ENCODE data around the gene RRP1B. TPM values are rescaled to one million over a fixed set of nuclear protein-coding genes. Genes with fewer than 3 reads are reported as not detected.
A peak's percentile ranks its signal among the peaks of the same experiment; 100 is the strongest.

Gene RRP1B
- polyA plus RNA-seq, 10 donors, result 20.6 to 29.4 (median 25.1) TPM

DNA sequence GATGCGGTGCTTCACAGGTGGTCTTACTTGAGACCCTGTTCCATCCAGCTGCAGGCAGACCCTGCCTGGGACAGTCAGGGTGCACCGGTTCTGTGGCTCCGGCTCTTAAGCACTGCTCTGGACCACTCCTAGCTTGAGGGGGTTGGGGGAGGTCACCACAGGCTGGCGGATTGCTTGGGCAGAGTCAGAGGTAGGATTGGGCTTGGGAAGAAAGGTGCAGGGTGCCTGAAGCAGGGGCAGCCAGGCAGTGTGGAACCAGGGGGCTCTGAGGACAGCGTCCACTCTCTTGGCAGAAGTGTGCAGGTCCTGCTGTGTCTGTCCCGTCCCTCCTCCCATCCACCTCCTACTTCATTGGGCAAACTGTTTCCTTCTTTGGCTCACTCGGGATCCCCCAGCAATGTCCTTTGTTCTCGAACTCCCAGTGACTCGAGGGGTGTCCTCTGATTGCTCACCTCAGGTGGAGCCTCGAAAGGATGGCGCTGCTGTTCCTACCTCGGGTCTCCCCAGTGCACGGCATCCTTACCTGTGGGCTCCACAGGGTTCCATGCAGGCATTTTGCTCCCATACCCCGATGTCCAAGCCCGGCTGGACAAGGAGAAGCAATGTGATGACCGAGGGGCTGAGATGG, 61.3 kb downstream of the RRP1B start:
- DNase-seq, result no peak

DNA sequence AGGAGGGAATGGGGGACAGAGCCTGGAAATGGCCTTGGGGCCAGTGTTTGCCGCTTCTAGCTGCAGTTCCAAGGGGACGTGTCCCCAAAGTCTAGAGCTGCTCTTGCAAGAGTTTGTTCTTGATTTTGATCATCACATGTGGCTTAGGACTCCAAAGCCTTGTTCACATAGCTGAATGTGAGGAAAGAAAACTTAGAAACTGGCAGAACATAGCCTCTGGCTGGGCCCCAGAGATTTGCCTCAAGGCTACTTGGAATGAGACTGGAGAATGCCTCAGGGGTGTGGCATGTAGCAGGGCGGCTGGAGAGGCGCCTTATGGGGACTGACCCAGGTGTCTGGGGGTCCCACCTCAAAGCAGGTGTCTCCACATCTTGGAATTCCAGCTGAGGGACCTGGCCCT, 61.8 kb downstream of the RRP1B start:
- DNase-seq, result no peak

GRCh38 chr21:43721939-43722338, 62.6 kb downstream of the RRP1B start:
- DNase-seq, result no peak

GRCh38 chr21:43723648-43724047, 64.3 kb downstream of the RRP1B start:
- DNase-seq, result no peak

- no peak for DNase-seq
Observed at GRCh38 chr21:43726686-43727518, 67.5 kb downstream of the RRP1B start.

GRCh38 chr21:43727519-43728153, 68.3 kb downstream of the RRP1B start:
- no peak for DNase-seq

GRCh38 chr21:43728154-43728466, 68.8 kb downstream of the RRP1B start:
- DNase-seq, result no peak

DNA sequence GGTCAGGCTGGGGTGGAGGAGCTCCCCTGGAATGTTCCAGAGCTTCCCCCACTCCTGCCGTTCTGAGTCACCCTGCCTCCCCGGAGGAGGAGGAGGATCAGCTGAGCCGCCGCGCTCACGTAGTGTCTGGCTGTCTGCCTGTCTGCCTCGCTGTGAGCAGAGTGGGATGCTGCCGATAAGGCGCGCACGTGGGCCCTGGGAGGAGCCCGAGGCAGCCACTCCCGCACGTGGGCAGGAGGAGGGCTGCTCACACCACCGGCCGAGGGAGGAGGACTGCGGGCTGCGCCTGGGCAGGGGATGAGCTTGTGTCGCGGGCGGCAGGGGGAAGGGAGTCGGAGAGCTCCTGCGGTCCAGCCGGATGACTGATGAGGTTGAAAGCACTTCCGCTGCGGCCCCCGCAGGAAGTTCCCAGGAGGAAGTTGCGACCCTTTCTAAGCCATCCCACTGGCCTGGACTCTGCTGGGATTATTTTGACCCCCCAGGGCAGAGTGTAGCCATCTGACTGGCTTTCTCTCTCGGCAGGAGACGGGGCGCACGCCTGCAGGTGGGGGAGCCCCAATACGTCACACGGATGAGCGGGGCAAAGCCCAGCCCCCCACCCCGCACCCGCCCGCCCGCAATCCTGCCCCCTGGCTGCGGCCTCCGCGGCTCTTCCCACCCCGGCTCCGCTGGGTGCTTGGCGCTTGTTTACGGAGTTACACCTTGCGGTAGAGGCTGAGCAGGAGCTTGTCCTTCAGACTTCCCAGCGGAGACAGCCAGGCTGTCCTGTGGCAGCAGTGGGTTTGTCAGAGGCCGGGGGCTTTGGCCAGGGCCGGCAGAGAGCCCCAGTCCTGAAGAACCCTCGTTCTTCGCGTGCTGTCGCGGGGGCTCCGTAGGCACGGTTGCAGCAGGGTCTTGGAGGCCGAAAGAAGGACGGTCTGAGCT, 69.4 kb downstream of the RRP1B start:
- DNase-seq, result peak; percentile 91 to 97 (median 96)

DNA sequence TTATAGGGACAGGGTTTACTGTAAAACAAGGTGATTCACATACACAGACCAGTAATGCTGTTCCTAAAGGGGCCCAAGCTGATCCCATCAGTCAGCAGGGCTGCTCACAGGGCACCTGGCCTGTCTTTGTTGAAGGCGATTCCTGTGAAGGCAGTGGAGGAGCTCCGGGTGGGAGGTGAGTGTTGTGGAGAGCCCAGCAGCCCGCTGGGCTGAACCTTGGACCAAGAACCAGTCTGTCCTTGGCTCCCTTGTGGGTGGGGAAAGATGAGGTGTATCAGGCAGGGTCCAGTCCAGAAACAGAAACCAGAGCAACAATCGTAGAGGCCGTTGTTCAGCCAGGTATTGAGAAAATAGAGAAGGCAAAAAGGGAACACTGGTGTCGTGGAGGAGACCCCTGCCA, 72.1 kb downstream of the RRP1B start:
- DNase-seq, result no peak

DNA sequence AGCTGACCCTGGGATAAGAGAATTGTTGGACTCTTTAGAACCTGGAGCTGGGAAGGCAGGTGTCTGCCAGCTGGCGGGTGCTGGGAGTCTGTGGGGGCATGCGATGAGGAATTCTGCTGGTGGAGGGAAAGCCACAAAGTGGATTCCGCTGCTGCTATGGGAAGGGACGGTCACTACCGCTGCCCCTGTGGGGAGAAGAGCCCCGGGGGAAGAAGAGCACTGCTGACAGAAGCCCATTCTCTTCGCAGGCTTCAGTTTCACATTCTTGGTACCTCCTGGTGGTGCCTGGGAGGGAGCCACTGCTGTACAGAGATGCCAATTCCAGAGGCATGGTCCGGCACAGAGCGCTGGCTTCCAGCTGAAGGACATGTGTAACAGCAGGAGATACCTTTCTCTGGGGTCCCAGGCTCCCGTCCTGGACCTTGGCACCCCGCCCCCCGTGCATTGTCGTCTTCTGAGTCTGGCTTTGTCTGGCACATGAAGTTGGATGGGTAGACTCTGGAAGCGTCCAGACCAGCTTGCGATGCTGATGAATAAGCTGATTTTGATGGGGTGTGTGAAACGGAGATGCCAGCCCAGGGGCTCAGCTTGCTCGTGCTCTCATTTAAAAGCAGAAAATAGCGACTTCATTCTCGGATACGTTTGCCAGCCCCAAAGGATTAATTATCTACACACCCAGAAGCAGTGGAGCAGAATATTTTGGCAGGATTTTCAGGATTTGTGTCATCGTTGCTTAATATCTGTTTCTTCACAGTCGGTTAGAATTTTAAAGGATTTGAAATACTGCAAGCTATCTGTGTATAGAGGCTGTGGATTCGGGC, 72.7 kb downstream of the RRP1B start:
- DNase-seq, result peak in 1 of 3 donors; percentile 51

DNA sequence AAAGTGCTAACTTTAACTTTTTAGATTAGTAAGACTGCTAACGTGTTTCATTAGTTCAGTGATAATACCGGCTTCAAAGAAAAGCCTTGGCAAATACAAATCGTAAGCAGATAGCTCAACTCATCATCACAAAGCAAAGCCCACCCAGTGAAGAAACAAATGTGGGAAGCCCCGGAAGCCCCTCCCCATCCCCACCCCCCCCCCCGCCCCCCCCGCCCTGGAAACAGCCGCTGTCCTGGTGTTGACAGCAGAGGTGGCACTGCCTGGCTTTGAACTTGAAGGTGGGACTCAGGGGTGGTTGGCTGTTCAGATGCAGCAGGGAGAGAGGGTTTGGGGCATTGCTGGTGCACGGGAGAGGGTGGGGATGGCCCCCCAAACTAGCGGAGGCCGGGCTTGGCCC, 73.7 kb downstream of the RRP1B start:
- no peak for DNase-seq

DNA sequence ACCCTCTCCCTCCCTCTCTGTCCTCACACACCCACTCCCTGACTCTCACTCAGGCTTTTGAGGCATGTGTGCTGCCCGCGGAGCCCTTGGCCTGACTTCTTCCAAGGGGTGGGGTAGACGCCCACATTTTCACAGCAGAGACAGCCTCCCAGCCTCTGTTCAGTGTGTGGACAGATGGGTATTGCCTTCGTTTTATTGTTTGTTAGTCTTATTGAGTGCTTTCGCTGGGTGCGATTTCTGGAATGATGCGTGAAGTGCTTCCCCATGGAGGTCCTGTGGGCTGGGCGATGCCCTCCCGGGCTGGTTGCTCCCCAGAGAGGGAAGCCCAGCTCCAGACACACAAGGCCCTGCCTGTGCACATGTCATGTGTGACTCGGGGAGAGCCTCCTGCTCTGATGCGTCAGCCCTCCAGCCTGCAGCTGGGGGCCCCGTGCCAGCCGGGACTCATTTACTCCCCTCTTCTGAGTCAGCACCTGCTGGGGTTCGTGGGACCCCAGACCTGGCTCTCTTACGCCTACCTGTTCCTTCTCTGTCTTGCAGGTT, 74.2 kb downstream of the RRP1B start:
- peak in 1 of 3 donors; percentile 55 for DNase-seq

DNA sequence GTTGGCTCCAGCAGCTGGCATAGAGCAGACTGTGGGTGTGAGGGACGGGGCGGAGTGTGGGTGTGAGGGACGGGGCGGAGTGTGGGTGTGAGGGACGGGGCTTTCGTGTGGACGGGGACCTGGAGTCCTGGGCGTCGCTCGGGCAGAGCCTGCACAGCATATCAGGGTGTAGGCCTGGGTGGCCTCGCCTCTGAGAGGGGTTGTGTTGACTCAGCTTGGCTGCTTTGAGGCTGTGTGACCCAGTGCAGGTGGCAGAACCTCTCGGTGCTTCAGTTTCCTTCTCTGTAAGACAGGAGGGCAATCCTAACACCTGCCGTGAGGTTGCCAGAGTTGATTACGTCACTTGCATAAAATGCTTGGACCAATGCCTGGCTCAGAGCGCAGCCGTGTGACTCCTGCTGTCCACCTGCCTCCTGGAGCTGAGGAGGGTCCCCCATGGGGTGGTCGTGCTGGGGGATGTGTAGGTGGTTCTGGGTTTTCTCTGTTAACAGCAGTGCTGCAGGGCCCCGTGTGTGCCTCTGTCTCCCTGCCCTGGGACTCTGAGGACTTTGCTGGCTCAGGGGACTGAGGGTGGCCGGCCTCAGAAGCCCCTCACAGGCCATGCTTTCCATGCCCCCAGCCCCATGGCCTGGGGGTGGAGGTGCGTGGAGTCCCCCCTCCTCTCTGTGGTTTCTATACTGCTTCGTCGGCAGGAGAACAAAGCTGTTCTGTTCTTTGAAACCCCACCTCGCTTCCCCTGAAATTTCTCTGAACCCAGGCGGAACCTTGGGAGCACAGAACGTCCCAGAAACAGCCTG, 75.0 kb downstream of the RRP1B start:
- DNase-seq, result no peak

DNA sequence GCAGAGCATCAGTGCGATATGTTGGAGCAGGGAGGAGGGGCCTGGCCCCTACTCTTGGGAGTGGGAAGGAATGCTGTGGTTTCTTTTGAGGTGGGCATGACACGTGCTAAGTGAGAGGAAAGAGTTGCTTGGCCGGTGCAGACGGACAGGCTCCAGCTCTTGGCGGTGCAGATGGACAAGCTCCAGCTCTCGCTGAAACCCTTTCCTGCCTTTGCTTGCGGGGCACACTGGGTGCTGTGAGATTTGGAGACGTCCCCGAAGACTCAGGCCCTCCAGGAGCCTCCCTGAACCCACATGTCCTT, 75.5 kb downstream of the RRP1B start:
- no peak for DNase-seq

- DNase-seq, result no peak
Observed at GRCh38 chr21:43735236-43736091, 76.1 kb downstream of the RRP1B start.

DNA sequence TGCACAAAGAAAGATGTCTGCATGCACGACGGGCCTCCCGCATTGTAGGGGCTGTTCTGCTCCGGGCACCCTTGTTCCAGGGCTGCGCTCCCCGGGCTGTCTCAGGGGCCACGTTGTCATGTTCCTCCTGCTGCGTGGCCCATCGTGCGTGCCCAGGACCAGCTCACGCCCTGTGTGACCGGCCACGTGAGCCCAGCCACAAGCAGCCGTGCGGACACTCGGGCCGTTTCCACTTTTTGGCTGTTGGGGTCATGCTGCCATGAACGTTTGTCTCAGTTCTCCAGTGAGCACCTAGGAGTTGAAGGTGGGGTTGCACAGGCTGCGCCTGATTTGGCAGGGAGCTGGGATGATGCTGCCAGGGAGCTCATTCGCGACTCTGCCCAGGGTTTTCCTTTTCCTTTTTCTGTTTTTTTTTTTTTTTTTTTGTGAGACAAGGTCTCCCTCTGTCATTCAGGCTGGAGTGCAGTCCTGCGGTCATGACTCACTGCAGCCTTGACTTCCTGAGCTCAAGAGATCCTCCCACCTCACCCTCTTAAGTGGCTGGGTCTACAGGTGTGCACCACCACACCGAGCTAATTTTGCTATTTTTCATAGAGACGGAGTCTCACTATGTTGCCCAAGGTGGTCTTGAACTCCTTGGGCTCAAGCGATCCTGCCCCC, 77.0 kb downstream of the RRP1B start:
- no peak for DNase-seq

DNA sequence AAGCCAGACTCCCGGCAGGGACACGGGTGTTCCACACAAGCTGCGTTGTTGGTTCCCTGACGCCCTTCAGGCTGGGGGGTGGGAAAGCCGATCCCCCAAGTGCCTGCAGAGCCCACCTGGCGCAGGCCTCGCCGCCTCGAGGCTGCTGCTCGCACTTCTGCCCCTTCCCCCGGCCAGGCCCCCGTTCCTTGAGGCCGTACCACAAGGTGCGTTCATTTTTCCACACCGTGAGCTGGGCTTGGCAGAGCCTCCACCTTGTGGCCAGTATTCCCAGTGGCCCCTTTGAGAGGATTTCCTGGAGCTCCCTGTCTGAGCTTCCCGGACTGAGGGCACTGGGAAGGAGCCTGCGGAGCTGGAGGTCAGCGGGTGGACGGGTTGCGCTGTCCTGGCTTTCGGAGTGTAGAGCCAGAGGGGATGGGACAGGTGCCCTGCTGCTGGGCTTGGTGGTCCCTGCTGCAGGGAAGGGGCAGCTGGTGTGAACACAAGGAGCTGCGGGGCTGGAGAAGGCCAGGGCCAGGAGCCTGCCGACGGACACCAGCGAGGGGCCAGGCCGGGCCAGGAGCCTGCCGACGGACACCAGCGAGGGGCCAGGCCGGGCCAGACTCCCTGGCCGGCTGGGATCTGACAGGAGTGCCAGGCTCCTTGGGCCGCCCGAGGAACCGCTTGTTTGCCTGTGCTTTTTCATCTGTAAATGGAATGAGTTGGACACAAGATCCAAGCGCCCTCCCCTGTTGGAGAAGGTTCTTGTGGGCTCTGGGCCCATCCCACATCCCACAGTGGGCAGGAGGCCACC, 78.0 kb downstream of the RRP1B start:
- no peak for DNase-seq

Data from muscle of back (tissue), 11 donors.